ENCODE data around the gene PIGK. TPM values are rescaled to one million over a fixed set of nuclear protein-coding genes. Genes with fewer than 3 reads are reported as not detected.

The PIGK gene
- total RNA-seq, 2 experiments from 2014 or later = 8.6 to 17.4 TPM

GRCh38 chr1:77061162-77061561 lies 158.1 kb downstream of the PIGK start:
- DNase-seq (ENCODE audit: low spot score) = no peak
- no peak for TF ChIP-seq CTCF (conservative IDR thresholded peaks at IDR 0.05; ENCODE audit: low read length)
- no peak for TF ChIP-seq EZH2phosphoT487 (IDR thresholded peaks at IDR 0.05; ENCODE audit: borderline replicate concordance, low read depth, low read length)
- ChIA-PET POLR2A (interaction anchor here (0.6 kb wide), 1 partner anchor 915 kb away, joined by 4 read pairs; no protein-coding TSS in a partner anchor), CTCF (ENCODE audit: unreplicated experiment) (no interaction called here)
- intact Hi-C loops (cut with micrococcal nuclease; ENCODE audit: unreplicated experiment) = no loop called here
- H3K79me2 ChIP-seq (ENCODE audit: insufficient read depth, low read depth, low read length) = no peaks in the 10 kb centered on the region
- H2AFZ ChIP-seq (ENCODE audit: low read length) = no peak overlapping the region
- H3K4me1 ChIP-seq (ENCODE audit: insufficient read depth, low read length, poor library complexity, severe bottlenecking) = no peaks in the 10 kb centered on the region
- H3K9me2 ChIP-seq (ENCODE audit: insufficient read depth, low read length) = no peaks in the 10 kb centered on the region
- H3K27ac ChIP-seq (ENCODE audit: low read depth, low read length, poor library complexity, severe bottlenecking) = no peak overlapping the region
- no TSS peak for BruUV-seq (replicated peaks)
- H3K4me3 ChIP-seq (ENCODE audit: low read depth, low read length, poor library complexity, severe bottlenecking) = no peak overlapping the region
- H3K36me3 ChIP-seq (ENCODE audit: insufficient read depth, low read length) = no peaks in the 10 kb centered on the region
- H3K4me2 ChIP-seq (ENCODE audit: low read length) = no peak overlapping the region
- H4K20me1 ChIP-seq (ENCODE audit: insufficient read depth, low read length) = no peaks in the 10 kb centered on the region
- H3K9me3 ChIP-seq (ENCODE audit: low read length) = no peaks in the 10 kb centered on the region

- POLR2A ChIA-PET = interaction anchor here (0.6 kb wide), 1 partner anchor 35 kb away, joined by 3 read pairs; no protein-coding TSS in a partner anchor
- Histone ChIP-seq H2AFZ (ENCODE audit: low read length) (no peak overlapping the region), H3K79me2 (ENCODE audit: insufficient read depth, low read depth, low read length) (no peaks in the 10 kb centered on the region), H4K20me1 (ENCODE audit: insufficient read depth, low read length) (no peaks in the 10 kb centered on the region), H3K4me2 (ENCODE audit: low read length) (no peak overlapping the region), H3K4me3 (ENCODE audit: low read depth, low read length, poor library complexity, severe bottlenecking) (no peak overlapping the region), H3K9me2 (ENCODE audit: insufficient read depth, low read length) (no peaks in the 10 kb centered on the region), H3K36me3 (ENCODE audit: insufficient read depth, low read length) (no peaks in the 10 kb centered on the region), H3K9me3 (ENCODE audit: low read length) (no peaks in the 10 kb centered on the region), H3K27ac (ENCODE audit: low read depth, low read length, poor library complexity, severe bottlenecking) (no peak overlapping the region), H3K4me1 (ENCODE audit: insufficient read depth, low read length, poor library complexity, severe bottlenecking) (no peaks in the 10 kb centered on the region)
- no peak for DNase-seq (ENCODE audit: low spot score)
- intact Hi-C loops (cut with micrococcal nuclease; ENCODE audit: unreplicated experiment) = no loop called here
- TF ChIP-seq CTCF (conservative IDR thresholded peaks at IDR 0.05; ENCODE audit: low read length) (no peak), EZH2phosphoT487 (IDR thresholded peaks at IDR 0.05; ENCODE audit: borderline replicate concordance, low read depth, low read length) (no peak)
- CTCF ChIA-PET (ENCODE audit: unreplicated experiment) = no interaction called here
- BruUV-seq (replicated peaks) = no TSS peak
Observed at GRCh38 chr1:77060000-77060399, 159.2 kb downstream of the PIGK start.

- intact Hi-C loops (cut with micrococcal nuclease; ENCODE audit: unreplicated experiment) = no loop called here
Observed at GRCh38 chr1:77057994-77058585, 161.1 kb downstream of the PIGK start.

More at GRCh38 chr1:77057994-77058585, 161.1 kb downstream of the PIGK start:
- BruUV-seq (replicated peaks) = no TSS peak
- ChIA-PET CTCF (ENCODE audit: unreplicated experiment) (no interaction called here), POLR2A (interaction anchor here (0.6 to 1.6 kb wide), 3 partner anchors 10 to 27 kb away, joined by 3 to 5 read pairs (median 3); no protein-coding TSS in a partner anchor)
- Histone ChIP-seq H3K4me1 (ENCODE audit: insufficient read depth, low read length, poor library complexity, severe bottlenecking) (no peaks in the 10 kb centered on the region), H3K79me2 (ENCODE audit: insufficient read depth, low read depth, low read length) (no peaks in the 10 kb centered on the region), H3K9me3 (ENCODE audit: low read length) (no peaks in the 10 kb centered on the region), H3K9me2 (ENCODE audit: insufficient read depth, low read length) (no peaks in the 10 kb centered on the region), H3K4me2 (ENCODE audit: low read length) (no peak overlapping the region), H3K36me3 (ENCODE audit: insufficient read depth, low read length) (no peaks in the 10 kb centered on the region), H3K4me3 (ENCODE audit: low read depth, low read length, poor library complexity, severe bottlenecking) (no peak overlapping the region), H2AFZ (ENCODE audit: low read length) (no peak overlapping the region), H3K27ac (ENCODE audit: low read depth, low read length, poor library complexity, severe bottlenecking) (no peak overlapping the region), H4K20me1 (ENCODE audit: insufficient read depth, low read length) (no peaks in the 10 kb centered on the region)
- TF ChIP-seq EZH2phosphoT487 (IDR thresholded peaks at IDR 0.05; ENCODE audit: borderline replicate concordance, low read depth, low read length) = no peak
- no peak for TF ChIP-seq CTCF (conservative IDR thresholded peaks at IDR 0.05; ENCODE audit: low read length)
- no peak for DNase-seq (ENCODE audit: low spot score)
